NT2/D1 (cell line): Measurements from ENCODE around the gene SCNN1G.

Experiments
- SUZ12 ChIP-seq: IDR thresholded peaks from 2 replicates; pipeline ENCODE4 v1.6.1; 2011; ENCODE audit not compliant: insufficient read length, insufficient read depth; ENCODE audit errors: extremely low read depth
- YY1 ChIP-seq: IDR thresholded peaks from 2 replicates; pipeline ENCODE4 v1.6.1; 2011; ENCODE audit not compliant: insufficient read length, insufficient read depth
- ZNF274 ChIP-seq: IDR thresholded peaks from 2 replicates; pipeline ENCODE4 v1.6.1; 2011; ENCODE audit warnings: mild to moderate bottlenecking, low read depth, low read length

DNA sequence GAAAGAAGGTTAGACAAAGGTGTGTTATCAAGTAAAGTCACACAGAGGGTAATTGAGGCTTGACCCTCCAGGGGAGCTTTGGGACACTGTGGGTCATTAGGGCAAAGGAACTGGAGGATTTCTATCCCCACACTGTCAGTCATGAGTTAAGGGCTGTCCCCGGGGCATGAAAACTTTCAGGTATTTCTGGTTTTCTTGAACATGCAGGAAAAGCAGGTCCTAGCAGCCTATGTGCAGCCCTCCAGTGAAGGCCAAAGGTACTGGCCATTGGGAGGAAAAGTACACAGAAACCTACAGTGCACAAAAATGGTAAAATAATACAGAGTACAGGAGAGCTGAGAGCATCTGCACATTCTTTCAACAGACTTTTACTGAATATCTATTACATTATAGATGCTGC, 75.1 kb downstream of the SCNN1G start:
- TF ChIP-seq ZNF274 (no peak), SUZ12 (no peak), YY1 (no peak)
